Activated naive CD8-positive, alpha-beta T cell (primary cell): ENCODE results near the gene DNAI2.
"Not testable (repeated sequence)": the region's sequence is repeated elsewhere in the genome, so short reads cannot be mapped to it uniquely, and the experiment has no call there.

Experiments used
- H3K27ac Mint-ChIP-seq: one replicate; pipeline ENCODE4 v1.8.0; 2021; ENCODE audit warnings: mixed read lengths
- H3K27me3 Mint-ChIP-seq: one replicate; pipeline ENCODE4 v1.8.0; 2021; ENCODE audit warnings: mixed read lengths
- H3K36me3 Mint-ChIP-seq: one replicate; pipeline ENCODE4 v1.8.0; 2021; ENCODE audit warnings: mixed read lengths
- H3K4me1 Mint-ChIP-seq: one replicate; pipeline ENCODE4 v1.8.0; 2021; ENCODE audit warnings: low read depth, mixed read lengths
- H3K4me3 Mint-ChIP-seq: one replicate; pipeline ENCODE4 v1.8.0; 2021; ENCODE audit warnings: mild to moderate bottlenecking, mixed read lengths
- H3K9me3 Mint-ChIP-seq: one replicate; pipeline ENCODE4 v1.8.0; 2021; ENCODE audit warnings: low read depth, mixed read lengths

DNAI2 gene

GRCh38 chr17:74277935-74278334 is 3.9 kb downstream of the DNAI2 start:
- Mint-ChIP-seq H3K36me3 (no peaks in the 10 kb centered on the region), H3K27ac (no peak overlapping the region), H3K27me3 (no peaks in the 10 kb centered on the region), H3K4me3 (no peak overlapping the region), H3K4me1 (peaks cover 35% of the 10 kb centered on the region), H3K9me3 (no peaks in the 10 kb centered on the region)

GRCh38 chr17:74279617-74280016 is 5.6 kb downstream of the DNAI2 start:
- peaks cover 31% of the 10 kb centered on the region for H3K4me1 Mint-ChIP-seq
- H3K9me3 Mint-ChIP-seq, H3K4me3 Mint-ChIP-seq, H3K36me3 Mint-ChIP-seq, H3K27me3 Mint-ChIP-seq: not testable (repeated sequence)
- H3K27ac Mint-ChIP-seq = peak overlapping the region; percentile 51

DNA sequence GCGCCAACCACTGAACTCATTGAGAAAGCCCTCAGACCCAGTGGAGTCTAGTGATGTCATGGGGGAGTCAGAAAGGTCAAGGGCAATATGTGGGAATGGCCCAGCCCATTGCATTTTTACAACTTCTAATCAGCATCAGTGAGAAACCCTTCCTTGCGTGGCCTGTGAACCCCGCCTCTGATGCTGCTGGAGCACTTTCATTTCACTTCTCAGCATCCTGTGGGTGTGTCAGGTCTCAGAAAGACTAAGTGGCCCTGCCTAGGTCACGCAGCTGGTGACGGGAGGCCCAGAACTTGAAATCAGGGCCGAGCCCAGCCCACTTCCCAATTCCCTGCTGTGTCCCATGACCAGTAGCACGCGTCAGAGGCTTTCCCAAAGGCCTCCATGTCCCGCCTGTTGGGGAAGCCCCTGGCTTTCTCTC is 6.1 kb downstream of the DNAI2 start:
- Mint-ChIP-seq H3K27me3 (no peaks in the 10 kb centered on the region), H3K9me3 (no peaks in the 10 kb centered on the region), H3K27ac (peak overlapping the region; percentile 51), H3K36me3 (no peaks in the 10 kb centered on the region), H3K4me1 (peaks cover 31% of the 10 kb centered on the region), H3K4me3 (no peak overlapping the region)

DNA sequence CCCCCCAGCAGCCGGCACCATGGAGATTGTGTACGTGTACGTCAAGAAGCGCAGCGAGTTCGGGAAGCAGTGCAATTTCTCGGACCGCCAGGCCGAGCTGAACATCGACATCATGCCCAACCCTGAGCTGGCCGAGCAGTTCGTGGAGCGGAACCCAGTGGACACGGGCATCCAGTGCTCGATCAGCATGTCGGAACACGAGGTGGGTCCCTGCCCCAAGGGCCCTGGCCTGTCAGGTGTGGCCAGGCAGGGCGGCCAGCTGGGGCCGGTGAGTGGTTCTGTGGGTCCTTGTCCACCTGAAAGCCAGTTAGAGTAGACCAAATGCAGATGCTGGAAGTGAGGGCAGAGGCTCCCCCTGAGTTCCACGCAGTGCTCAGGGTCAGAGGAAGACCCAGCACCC is 7.8 kb downstream of the DNAI2 start:
- Mint-ChIP-seq H3K27ac (no peak overlapping the region), H3K9me3 (no peaks in the 10 kb centered on the region), H3K4me1 (peaks cover 32% of the 10 kb centered on the region), H3K4me3 (no peak overlapping the region), H3K27me3 (no peaks in the 10 kb centered on the region), H3K36me3 (no peaks in the 10 kb centered on the region)

- Mint-ChIP-seq H3K27ac (peak overlapping the region; percentile 91), H3K4me1 (peaks cover 32% of the 10 kb centered on the region), H3K4me3 (peak overlapping the region; percentile 20)
- H3K9me3 Mint-ChIP-seq, H3K36me3 Mint-ChIP-seq, H3K27me3 Mint-ChIP-seq: not testable (repeated sequence)
Measured at GRCh38 chr17:74282274-74282586, 8.2 kb downstream of the DNAI2 start.

GRCh38 chr17:74282587-74283370 is 8.7 kb downstream of the DNAI2 start:
- Mint-ChIP-seq H3K36me3 (no peaks in the 10 kb centered on the region), H3K27me3 (no peaks in the 10 kb centered on the region), H3K4me3 (peak overlapping the region; percentile 20), H3K27ac (peak overlapping the region; percentile 91), H3K4me1 (peaks cover 32% of the 10 kb centered on the region), H3K9me3 (no peaks in the 10 kb centered on the region)

DNA sequence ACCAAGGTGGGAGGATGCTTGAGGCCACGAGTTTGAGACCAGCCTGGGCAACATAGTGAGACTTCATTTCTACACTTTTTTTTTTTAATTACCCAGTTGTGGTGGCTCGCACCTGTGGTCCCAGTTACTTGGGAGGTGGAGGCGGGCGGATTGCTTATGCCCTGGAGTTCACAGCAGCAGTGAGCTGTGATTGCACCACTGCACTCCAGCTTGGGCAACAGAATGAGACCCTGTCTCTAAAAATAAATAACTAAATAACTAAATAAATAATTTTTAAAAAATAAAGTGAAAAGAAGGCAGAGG is 9.3 kb downstream of the DNAI2 start:
- H3K36me3 Mint-ChIP-seq = no peaks in the 10 kb centered on the region
- peak overlapping the region; percentile 34 for H3K27ac Mint-ChIP-seq
- H3K27me3 Mint-ChIP-seq = no peaks in the 10 kb centered on the region
- H3K4me1 Mint-ChIP-seq = peaks cover 33% of the 10 kb centered on the region
- H3K4me3 Mint-ChIP-seq = no peak overlapping the region
- no peaks in the 10 kb centered on the region for H3K9me3 Mint-ChIP-seq

GRCh38 chr17:74287031-74287602 is 13.1 kb downstream of the DNAI2 start:
- no peak overlapping the region for H3K4me3 Mint-ChIP-seq
- peaks cover 25% of the 10 kb centered on the region for H3K4me1 Mint-ChIP-seq
- no peaks in the 10 kb centered on the region for H3K27me3 Mint-ChIP-seq
- no peak overlapping the region for H3K27ac Mint-ChIP-seq
- no peaks in the 10 kb centered on the region for H3K36me3 Mint-ChIP-seq
- no peaks in the 10 kb centered on the region for H3K9me3 Mint-ChIP-seq

DNA sequence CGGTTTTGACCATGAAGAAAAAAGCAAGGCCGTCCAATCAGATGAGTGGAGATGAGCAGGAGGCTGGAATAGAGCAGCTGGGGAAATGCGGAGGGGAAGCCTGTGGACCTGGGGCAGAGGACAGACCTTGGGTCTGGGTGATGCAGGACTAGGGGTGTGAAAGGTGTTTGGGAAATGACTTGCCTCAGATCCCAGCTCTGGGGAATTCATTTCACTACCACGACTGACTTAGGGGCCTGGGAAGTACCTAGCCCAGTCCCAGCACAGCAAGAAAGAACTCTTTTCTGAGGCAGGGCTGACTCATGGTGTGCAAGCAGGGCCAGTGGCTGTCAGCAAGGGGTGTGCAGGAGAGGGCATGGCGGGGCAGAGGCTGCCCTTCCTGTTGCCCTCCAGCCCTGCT is 14.8 kb downstream of the DNAI2 start:
- peaks cover 13% of the 10 kb centered on the region for H3K4me1 Mint-ChIP-seq
- H3K27ac Mint-ChIP-seq = no peak overlapping the region
- H3K27me3 Mint-ChIP-seq = no peaks in the 10 kb centered on the region
- H3K9me3 Mint-ChIP-seq = no peaks in the 10 kb centered on the region
- no peaks in the 10 kb centered on the region for H3K36me3 Mint-ChIP-seq
- H3K4me3 Mint-ChIP-seq = no peak overlapping the region

- Mint-ChIP-seq H3K4me1 (peaks cover 9% of the 10 kb centered on the region), H3K4me3 (no peak overlapping the region), H3K9me3 (no peaks in the 10 kb centered on the region), H3K27me3 (no peaks in the 10 kb centered on the region), H3K27ac (no peak overlapping the region), H3K36me3 (no peaks in the 10 kb centered on the region)
Measured at GRCh38 chr17:74289688-74290087, 15.7 kb downstream of the DNAI2 start.

DNA sequence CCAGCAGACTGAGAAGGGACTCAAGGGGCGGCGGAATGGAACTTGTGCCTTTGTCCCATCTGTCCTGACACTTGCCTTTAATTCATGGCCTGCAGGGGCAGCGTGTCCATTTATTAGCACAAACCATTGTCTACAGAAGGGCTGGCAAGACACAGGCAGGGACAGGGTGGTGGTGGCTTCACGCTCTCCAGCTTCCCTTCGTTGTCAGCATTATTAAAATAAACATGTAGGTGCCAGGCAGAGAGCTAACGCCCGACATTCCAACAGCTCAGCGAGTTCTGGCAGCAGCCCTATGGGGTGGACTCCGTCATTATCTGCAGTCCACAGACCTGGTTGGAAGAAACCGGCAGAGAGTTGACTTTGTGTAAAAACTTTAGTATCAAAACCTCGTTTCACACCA is 16.3 kb downstream of the DNAI2 start:
- H3K36me3 Mint-ChIP-seq = no peaks in the 10 kb centered on the region
- no peak overlapping the region for H3K27ac Mint-ChIP-seq
- H3K27me3 Mint-ChIP-seq = no peaks in the 10 kb centered on the region
- H3K4me3 Mint-ChIP-seq = no peak overlapping the region
- no peaks in the 10 kb centered on the region for H3K9me3 Mint-ChIP-seq
- H3K4me1 Mint-ChIP-seq = peaks cover 4% of the 10 kb centered on the region

GRCh38 chr17:74292495-74292894 is 18.5 kb downstream of the DNAI2 start:
- Mint-ChIP-seq H3K4me1 (peaks cover 7% of the 10 kb centered on the region), H3K9me3 (no peaks in the 10 kb centered on the region), H3K27me3 (no peaks in the 10 kb centered on the region), H3K4me3 (no peak overlapping the region), H3K27ac (no peak overlapping the region), H3K36me3 (no peaks in the 10 kb centered on the region)

DNA sequence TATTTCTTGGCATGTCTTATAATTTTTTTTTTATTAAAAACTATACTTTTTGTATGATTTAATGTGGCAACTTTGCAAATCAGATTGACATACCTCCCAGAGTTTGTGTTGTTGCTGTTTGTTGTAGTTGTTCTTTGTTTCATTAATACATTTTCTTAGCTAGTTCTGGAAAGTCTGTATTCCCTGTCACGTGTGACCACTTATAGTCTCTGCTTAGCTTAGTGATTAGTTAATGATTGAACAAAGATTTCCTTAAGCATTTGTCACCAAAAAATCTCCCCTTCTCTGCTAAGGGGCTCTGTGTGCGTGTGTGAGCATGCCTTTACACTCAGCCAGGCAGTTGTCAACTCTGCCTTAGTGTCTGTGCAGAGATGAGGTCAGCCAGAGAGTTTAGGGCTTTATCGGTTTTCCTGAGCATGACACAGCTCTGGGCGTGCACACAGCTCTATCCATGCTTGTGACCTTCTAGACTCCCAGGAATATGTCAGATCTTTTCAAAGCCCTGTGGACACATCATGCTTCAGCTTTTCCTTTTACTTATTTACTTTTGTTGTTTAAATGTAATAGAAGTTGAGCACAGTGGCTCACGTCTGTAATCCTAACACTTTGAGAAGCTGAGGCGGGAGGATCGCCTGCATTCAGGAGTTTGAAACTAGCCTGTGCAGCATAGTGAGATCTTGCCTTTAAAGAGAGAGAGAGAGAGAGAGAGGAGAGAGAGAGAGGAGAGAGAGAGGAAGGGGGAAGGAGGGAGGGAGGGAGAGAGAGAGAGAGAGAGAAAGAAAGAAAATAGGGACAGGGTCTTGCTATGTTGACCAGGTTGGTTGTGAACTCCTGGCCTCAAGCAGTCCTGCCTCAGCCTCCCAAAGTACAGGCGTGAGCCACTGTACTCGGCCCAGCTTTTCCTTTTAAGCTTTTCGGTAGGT is 21.9 kb downstream of the DNAI2 start:
- no peaks in the 10 kb centered on the region for H3K27me3 Mint-ChIP-seq
- peaks cover 7% of the 10 kb centered on the region for H3K4me1 Mint-ChIP-seq
- no peaks in the 10 kb centered on the region for H3K36me3 Mint-ChIP-seq
- no peaks in the 10 kb centered on the region for H3K9me3 Mint-ChIP-seq
- H3K27ac Mint-ChIP-seq = no peak overlapping the region
- H3K4me3 Mint-ChIP-seq = no peak overlapping the region

DNA sequence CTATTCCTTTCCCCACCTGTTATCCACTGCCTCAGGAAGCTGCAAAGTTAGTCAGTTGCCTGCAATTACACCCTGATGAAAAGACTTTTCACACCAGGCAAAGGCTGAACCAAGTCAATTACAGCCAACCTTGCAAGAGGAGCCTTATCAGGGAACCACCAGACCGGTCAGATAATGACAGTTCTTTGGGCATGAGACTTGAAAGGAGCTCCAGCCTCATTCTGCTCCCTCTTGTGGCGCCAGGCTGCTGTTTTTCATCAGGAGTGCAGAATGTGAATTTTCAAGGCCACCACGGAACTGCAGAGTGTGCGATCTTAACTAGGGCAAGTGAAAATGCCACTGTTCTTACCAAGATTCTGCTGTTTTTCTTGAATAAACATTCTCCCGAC is 22.5 kb downstream of the DNAI2 start:
- peaks cover 10% of the 10 kb centered on the region for H3K4me1 Mint-ChIP-seq
- H3K36me3 Mint-ChIP-seq = no peaks in the 10 kb centered on the region

DNA sequence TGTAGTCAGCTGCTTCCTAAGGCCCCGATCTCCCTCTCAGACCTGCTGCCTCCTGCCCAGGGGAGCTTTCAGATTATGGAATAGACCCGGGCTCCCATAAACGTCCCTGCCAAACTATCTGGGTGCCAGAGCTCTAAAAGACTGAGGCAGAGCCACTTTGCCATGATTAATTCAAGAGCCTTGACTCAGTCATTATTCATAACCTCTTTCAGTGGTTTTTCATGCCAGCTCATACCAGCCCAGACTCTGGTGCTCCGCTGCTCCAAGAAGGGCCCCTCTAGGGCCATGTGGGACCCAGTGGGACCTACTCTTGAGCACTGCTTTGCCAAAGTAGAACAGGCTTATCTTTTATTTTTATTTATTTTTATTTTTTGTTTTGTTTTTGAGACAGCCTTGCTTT is 23.9 kb downstream of the DNAI2 start:
- H3K27ac Mint-ChIP-seq = no peak overlapping the region
- H3K9me3 Mint-ChIP-seq = no peaks in the 10 kb centered on the region
- H3K4me1 Mint-ChIP-seq = peaks cover 10% of the 10 kb centered on the region
- no peaks in the 10 kb centered on the region for H3K36me3 Mint-ChIP-seq
- H3K27me3 Mint-ChIP-seq = no peaks in the 10 kb centered on the region
- no peak overlapping the region for H3K4me3 Mint-ChIP-seq

More for the DNA sequence above, 22.5 kb downstream of the DNAI2 start:
- no peaks in the 10 kb centered on the region for H3K9me3 Mint-ChIP-seq
- no peak overlapping the region for H3K27ac Mint-ChIP-seq
- no peak overlapping the region for H3K4me3 Mint-ChIP-seq
- no peaks in the 10 kb centered on the region for H3K27me3 Mint-ChIP-seq
